Stimulated activated CD4-positive, alpha-beta T cell treated with anti-CD3 and anti-CD28 coated beads, Interleukin-2, amount 100 ng/mL, for 48 hours (primary cell): ENCODE results near the gene ATG4A.

Experiments used
- DNase-seq, 2 donors: peaks; one replicate each; pipeline ENCODE4 v3.0.0-alpha.2; 2020

Gene ATG4A, protein sequence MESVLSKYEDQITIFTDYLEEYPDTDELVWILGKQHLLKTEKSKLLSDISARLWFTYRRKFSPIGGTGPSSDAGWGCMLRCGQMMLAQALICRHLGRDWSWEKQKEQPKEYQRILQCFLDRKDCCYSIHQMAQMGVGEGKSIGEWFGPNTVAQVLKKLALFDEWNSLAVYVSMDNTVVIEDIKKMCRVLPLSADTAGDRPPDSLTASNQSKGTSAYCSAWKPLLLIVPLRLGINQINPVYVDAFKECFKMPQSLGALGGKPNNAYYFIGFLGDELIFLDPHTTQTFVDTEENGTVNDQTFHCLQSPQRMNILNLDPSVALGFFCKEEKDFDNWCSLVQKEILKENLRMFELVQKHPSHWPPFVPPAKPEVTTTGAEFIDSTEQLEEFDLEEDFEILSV

DNA sequence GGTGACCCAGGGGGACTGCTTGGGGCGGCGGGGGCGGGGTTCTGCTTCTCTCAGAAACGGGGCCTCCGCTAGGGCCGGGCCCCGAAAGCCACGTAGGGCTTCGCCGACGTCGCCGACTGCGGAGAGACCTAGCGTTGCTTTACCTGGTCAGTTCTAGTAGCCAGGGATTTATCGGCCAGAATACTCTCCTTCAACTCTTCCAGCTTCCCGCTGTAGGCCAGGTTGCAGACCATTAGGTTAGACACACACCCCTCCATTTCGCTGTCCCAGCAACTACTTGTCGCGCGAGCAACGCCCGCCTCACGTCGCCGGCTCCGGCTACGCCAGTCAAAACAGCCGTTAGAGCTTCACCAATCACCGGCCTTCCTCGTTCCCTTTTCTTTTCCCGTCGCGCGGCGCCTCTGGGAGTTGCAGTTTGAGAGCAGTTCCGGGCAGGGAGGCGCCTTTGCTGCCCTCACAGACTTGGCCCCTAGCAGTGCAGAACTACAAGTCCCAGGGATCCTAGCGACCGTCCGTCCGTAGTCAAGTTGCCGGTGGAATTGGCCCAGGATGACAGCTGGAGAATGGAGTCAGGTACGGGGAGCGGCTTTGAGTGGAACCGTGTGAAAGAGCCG is at the start of gene ATG4A, which contains the start of gene PSMD10:
Gene ATG4A, plus strand, starts transcription at position 515 of the 614 bp plus-strand sequence. Its CDS starts 49 bp downstream, at position 564.
Gene PSMD10, minus strand, starts transcription at position 279 of the 614 bp plus-strand sequence. Its CDS starts 22 bp downstream, at position 257.
- DNase-seq: peak; percentile 71 to 74

DNA sequence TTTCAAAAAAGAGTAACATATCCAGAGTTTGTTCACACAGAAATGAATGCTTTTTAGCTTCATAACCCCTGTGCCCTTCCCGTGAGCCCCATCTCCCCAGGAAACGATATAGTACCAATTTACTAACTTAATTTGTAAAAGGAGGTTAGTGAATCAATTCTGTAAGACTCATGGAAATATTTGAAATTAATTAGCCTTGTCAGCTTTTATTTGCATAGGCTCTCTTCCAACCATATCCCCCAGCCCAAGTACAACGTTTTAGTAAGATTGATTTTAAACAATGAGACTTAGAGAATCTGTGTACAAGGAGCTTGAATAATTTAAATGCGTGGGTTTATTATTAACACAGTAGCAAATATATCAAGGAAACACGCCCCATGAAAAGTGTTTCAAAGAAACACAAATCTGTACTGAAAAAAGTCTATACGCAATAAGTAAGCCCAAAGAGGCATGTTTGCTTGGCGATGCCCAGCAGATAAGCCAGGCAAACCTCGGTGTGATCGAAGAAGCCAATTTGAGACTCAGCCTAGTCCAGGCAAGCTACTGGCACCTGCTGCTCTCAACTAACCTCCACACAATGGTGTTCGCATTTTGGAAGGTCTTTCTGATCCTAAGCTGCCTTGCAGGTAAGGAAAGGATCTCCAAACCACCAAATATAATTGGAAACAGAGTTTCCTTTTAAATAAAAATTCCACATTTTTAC is 46.9 kb upstream of the ATG4A start, which contains the start of gene VSIG1:
Gene VSIG1, plus strand, starts transcription at position 512 of the 703 bp plus-strand sequence. Its CDS starts 66 bp downstream, at position 578.
- DNase-seq: no peak

DNA sequence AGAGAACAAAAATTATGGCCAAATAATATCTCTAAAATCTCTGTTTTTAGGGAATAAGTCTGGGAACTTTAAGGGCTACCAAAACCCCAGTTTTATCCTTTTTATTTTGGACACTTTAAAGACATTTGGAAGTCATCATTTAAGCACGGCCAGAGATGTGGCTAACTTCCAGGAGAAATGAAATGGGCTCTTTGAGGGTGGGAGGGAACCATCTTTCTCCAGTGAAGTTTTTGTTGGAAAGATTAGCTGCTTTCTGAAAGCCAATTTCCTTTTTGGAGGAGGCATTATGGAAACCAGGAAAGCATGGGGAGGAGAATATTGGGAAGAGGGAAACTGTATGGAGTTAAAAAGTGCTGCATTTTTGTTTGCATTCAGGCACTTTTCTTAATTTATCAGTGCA is 41.9 kb upstream of the ATG4A start:
- no peak for DNase-seq

DNA sequence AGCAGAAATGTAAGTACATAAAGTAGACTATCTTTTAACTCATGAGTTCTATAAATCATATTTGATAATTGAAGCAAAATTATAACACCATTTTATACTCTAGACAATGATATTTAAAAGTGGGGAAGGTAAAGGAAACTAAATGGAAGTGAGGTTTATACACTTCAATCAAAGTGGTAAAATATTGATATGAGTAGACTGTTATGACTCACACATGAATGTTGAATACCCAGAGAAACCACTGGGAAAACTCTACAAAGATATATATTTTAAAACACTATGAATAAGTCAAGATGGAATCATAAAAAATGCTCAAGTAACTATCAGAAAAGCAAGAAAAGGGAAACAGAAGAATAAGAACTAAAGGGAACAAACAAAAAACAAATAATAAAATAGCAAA is 38.4 kb upstream of the ATG4A start:
- DNase-seq: no peak

DNA sequence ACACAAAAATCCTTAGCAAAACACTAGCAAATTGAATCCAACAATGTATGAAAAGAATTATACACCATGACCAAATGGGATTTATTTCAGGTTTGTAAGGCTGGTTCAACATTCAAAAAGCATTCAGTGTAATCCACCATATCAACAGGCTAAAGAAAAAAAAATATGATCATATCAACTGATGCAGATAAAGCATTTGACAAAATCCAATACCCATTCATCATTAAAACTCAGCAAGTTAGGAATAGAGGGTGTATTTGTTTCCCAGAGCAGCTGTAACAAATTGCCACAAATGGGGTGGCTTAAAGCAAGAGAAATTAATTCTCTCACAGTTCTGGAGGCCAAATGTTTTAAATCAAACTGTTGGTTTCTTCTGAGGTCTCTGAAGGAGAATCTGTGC is 36.0 kb upstream of the ATG4A start:
- no peak for DNase-seq

DNA sequence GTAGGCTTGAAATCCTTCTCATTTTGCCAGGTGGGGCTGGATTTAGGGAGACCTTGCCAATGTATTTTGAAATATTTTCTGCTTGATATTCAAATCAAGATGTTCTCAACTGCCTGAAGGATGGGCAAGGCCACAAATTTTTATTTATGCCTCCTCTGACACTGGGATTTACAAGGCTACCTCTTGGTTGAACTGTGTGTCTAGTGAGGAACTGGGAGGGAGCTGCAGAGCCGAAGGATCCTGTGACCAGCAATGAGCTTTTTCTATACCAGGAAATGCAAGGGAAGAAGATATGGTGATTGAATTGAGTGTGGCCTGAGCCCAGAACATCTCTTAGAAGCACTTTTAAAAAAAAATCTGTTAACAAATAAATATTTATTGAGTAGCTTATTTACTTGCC is 31.8 kb upstream of the ATG4A start:
- no peak for DNase-seq

DNA sequence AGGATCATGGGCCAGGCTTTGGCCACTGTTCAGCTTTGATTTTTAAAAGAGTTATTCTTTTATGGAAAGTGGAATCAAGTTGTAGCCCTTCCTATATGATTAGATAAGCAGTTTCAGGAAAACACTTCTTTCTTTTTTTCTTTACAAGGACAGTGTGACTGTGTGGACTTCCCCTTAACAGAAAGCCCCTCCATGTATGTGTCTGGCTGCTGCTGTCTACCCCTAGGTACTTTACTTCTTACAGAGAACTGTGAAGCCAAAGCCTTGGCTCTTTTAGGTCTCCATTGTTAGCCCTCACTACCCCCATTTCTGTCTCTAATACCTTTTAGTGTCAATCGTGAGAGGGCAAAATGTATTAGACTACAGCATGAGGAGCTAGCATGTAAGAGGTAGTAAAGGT is 27.6 kb upstream of the ATG4A start:
- DNase-seq: no peak

DNA sequence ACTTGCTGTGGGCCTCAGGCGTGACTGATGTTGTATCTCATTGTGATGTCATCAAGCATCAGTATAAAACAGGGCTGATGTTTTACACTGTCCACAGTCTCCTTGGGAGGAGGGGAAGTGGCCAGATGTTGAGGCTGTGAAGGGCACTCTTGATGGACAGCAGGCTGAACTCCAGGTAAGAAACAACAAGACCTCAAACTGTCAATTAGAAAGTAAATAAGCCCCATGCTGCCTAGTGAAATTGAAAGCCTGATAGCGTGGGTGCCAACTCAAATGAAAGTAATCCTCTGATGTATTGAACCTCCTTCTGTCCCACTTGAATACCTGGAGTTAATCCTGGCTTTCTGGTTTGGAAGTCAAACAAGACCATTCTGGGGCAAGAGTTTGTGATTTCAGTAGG is 27.0 kb upstream of the ATG4A start:
- no peak for DNase-seq

DNA sequence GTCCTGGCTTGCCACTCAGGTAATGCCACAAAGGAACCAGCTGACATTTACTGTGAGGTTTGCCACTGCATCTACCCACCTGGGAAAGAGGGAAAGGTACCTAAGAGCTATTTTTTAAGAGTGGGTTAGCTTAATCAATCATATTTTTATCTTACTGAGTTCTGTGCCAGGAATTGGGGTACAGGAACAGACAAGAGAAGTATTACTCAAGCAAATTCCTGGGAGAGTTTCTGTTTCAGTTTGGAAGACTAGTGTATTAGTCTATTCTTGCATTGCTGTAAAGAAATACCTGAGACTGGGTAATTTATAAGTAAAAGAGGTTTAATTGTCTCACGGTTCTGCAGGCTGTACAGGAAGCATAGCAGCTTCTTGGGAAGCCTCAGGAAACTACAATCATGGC is 23.5 kb upstream of the ATG4A start:
- no peak for DNase-seq

DNA sequence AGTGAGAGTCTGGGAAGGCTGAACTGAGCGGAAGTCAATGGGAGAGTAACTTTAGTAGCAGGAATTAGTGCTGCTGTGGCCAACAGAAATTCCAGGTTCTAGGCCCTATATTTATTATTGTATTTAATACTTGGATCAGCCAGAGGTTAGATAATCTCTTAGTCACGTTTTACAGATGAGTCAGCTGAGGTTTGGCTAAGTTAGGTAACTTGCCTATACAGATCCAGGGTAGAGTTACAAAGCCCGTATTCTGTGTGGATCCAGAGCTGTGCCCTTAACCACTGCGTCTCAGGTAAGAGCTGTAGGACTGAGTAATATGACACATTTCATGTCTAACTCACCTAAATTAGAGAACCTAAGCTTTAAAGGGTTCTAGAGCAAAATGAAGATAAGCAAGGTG is 20.7 kb upstream of the ATG4A start:
- DNase-seq: no peak

DNA sequence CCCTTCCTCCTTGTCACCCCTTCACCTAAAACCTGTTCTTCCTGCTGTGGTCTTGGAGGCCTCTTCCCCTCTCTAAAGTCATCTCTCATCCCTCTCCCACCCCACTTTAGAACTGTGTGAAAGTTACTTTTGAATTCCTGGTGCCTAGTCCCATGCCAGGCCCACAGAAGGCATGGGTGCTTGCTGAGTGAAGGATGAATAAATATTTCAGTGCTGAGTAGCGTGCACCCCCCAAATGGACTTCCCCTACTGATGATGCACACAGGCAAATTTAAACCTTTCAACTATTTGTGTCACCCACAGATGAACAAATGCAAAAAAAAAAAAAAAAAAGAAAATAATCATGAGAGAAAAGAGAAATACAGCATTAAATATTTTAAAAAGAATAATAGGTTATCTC is 20.0 kb upstream of the ATG4A start:
- no peak for DNase-seq

DNA sequence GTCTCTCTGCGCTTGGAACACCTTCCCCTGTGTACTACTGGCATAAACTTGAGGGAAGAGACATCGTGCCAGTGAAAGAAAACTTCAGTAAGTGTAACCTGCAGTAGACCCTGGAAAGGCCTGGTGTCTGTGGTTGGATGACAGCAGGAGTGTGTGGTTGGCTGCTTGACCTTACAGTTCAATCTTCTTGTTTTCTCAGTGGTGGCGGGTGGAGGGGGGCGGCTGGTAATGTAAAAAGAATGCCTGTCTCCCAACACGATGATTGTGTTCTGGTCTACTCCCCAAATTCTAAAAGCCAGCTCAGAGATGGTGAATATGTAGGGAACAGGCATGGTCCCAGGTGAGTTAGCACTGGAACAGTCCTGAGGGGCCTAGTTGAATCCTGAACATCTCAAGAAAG is 18.8 kb upstream of the ATG4A start:
- DNase-seq: no peak

DNA sequence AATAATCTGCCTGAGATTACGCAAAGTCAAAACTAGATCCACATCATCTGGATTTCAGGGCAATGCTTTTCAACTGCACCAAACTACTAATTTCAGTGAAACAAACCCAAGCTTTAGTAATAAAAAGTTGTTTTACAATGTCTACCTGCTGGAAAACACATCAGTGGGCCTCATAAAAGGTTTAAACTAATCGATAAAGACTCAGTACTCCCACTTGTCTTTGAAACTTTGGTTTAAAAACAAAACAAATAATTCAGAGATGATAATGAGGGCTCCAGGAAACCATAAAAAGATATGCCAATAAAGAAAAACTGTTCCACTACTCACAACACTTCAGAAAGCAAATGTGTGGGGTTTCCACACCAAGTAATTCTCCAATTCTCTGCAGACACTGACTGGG is 10.5 kb upstream of the ATG4A start:
- no peak for DNase-seq

DNA sequence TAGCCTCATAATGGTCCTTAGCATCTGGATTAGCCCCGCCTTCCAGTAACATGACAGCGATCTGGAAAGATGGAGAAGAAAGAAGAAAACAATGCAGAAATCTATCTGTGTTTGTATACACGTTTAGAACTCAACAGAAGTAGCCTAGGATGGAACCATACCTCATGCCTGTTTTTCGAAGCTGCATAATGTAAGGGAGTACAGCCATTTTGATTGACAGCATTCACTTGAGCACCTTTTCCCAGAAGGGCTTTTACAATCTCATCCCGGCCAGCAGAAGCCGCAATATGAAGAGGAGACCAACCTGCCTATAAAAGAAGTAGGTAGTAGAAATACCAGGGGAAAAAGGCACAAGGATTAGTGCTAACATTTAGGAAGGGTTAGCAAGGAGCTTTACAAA is 3.8 kb upstream of the ATG4A start:
- no peak for DNase-seq

DNA sequence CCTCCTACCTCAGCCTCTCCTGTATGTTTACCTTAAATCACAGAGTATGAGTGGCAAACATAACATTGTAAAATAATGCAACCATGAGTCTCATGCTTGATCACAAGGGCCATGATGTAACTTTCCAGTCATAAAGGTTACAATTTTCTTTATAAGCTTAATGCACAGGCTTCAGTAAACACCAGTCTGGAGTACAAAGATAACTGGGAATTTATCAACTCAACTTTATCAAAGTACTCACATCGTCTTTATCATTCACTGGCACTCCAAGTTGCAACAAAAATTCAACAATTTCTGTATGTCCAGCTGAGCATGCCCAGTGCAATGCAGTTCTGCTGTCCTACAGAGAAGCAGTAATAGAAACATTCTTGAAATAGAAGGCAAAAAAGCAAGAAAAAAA is 3.1 kb upstream of the ATG4A start:
- DNase-seq: no peak

DNA sequence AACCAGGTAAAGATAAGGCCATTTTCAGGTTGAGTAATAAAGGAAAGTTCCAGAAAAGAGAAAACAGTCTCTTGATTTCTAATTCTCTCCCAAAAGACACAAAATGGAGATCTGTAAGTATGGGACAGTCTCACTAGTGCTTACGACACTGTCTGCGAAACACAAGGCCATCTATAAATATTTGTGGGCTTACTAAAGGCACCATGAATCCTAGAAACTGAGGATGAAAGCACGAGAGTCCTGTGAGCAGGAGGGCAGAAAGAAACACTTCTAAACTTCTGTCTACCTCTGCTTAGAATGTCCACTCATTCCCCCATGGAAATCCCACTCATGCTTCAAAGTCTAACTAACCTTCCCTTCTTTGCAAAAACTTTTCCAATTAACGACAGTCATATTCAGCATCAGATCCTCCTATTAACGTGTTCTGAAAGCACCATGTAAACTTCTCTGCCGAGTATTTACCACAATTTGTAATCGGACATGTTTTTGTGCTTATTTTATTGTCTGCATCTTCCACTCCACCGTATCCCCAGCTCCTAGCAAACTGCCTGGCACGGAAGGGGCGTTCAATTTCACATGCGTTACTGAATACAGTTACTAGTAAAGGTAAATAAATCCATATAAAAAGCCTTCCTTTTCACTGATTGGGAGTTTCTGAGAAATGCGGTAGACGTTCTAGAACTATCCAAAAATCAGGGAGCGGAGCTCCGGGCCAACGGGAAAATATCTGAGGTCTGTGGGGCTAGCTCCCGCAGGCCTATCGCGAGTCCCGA is 901 bp upstream of the ATG4A start:
- no peak for DNase-seq

DNA sequence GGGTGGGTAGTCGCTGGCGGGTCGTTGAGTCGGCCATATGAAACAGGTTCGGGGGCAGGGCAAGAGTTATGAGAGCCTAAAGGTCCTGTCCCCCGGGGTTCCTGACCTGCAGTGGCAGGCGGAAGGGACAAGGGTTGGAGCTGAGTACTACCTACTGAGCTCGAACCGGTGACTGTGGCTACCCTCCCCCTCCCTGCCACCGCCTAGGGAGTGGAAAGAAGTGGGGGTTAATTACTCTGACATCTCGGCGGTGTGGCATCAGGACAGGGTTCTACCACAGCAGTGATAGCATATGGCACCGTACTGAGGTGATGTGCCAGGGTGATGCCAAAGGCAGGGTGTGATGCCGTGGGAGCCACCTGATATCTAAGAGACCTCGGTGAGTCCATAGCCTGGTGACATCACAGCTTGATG is 307 bp downstream of the ATG4A start:
- DNase-seq: no peak

DNA sequence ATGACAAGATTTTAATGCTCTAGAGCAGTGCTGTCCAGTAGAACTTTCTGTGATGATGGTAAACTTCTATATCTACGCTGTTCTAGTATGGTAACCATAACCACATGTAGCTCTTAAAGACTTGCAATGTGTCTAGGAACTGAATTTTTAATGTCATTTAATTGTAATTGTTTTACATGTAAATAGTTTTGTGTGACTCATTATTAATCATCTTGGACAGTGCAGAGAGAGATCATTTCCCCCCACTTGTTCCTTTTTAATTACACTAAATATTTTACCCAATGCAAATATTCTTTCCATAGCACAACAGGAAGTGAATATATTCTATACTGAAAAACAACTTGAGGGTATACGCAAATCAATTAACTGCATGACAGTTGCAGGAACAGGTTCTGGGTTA is 5.8 kb downstream of the ATG4A start:
- DNase-seq: no peak

DNA sequence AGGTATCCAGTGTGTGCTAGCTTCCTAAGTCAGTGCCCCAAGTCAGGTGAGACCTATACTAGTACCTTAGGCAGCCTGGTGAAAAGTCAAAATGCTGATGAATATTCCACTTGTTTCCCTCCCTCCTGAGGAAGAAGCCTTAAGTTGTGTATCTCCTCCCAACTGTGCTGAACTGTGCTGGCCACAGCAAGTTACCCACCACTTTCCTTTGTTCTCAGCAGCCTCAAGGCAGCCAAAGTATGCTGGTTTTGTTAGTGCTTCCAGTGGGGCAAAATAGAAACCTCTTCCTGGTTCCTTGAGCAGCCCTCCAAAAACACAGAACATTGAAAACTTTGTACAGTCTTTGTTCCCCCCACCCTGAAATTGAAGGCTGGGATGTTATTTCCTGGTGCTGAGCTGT is 13.9 kb downstream of the ATG4A start:
- no peak for DNase-seq

DNA sequence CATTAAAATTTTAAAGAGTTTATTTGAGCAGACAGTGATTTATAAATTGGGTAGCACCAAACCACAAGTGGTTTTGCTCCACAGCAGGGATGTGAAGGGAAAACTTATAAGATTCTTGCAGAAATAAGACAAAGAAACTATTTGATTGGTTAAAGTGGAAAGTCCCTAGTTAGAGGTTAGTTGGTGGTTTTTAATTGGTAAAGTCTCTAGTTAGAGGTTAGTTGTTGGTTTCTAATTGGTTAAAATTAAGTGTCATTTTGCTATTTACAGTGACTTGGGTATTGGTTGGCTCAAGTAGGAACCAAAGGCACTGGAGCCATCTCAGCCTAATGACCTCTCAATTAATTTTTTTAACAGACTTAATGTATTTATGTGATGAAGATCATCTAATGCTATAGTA is 23.0 kb downstream of the ATG4A start:
- no peak for DNase-seq

DNA sequence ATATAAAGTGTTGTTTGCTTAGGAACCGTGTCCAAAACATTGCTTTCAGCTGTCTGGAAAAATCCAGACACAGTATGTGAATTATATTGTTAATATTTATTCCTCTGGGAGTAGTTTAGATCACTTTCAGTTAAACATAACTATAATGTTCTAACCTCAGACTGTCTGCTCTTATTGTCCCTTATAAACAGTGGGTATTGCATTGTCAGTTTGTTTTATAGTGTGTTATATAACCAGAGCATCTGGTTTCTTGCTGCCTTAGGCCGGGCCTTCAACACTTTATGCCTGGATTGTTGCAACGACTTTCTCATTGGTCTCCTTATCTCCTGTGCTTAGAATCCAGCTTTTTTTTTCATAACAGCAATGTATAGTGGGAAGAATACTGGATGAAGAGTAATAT is 26.4 kb downstream of the ATG4A start:
- DNase-seq: no peak

DNA sequence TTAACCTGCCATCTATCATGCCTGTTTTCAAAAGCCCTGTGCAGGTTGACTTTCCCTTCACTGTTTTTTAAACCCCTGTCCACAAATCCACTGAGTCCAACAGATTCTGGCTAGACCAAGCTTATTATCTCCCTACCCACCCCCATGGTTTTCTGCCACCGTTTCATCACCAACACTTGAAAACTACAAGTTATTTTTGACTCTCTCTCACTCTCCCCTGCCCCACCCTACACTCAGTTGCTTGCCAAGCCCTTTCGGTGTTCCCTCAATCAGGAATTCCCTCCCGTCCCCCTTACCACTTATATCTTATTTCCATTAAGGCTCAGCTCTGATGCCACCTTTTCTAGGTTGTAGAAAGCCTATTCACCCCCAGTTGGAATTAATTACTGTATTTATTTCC is 29.7 kb downstream of the ATG4A start:
- no peak for DNase-seq

DNA sequence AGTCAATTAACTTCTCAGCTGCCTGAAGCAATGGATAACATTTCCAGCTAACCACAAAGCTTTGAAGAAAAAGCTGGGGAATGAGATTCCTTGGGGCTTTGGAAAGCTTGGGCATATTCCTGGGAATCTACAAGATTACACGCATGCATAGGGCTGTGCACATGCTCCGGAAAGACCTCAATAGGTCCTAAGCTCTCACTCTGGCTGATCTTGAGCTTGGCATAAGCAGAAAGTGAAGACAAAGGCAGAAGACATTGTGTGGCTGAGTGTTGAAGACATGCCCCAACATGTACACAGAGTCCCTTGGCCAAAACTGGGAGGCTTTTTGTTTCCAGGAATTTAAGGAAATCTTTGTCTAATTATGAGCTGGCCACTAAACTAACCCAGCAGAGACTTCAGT is 31.2 kb downstream of the ATG4A start:
- no peak for DNase-seq
